Cortex of kidney (tissue), 1 donor: ENCODE measurements around the gene PKIG.
"Not testable (repeated sequence)": the region's sequence is repeated elsewhere in the genome, so short reads cannot be mapped to it uniquely, and the experiment has no call there.

ENCODE experiments used
- DNase-seq: peaks from one replicate; lab custom pipeline; 2025; lab: John Stamatoyannopoulos, UW

The PKIG gene

DNA sequence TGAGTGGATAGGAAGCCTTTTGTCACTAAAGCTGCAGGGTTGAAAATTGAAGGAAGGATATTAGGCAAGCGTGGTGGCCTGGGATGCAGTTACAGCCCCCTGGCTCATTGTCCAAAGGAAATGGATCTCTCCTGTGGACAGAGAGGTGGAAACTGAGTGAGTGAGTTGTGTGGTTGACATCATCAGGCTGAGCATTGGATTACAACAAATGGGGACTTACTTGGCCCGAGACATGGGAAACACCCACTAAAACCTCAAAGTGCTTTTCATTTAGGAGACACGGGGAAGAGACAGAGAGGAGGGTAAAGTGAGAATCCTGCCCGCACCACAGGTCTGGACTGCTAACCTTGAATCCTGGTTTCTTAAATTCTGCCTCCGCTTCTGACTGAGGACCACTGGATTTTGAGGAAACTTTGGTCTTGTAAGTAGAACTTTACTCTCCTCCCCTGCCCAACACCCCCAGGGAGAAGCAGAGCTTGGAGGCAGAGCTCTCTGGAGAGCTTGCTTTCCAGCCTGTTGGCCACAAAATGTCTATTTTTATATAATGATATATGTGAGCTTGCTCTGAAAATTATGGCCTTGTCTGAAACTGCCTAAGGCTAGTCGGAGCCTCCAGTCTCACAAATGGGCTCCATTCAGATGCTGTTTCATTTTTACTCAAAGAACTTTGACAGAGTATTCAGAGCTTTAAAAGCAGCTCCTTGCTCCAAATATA, at the start of gene PKIG:
Gene PKIG (plus strand): TSS at position 269 of the 715 bp plus-strand sequence. CDS start 31,978 bp downstream, outside the sequence.
- DNase-seq = no peak

DNA sequence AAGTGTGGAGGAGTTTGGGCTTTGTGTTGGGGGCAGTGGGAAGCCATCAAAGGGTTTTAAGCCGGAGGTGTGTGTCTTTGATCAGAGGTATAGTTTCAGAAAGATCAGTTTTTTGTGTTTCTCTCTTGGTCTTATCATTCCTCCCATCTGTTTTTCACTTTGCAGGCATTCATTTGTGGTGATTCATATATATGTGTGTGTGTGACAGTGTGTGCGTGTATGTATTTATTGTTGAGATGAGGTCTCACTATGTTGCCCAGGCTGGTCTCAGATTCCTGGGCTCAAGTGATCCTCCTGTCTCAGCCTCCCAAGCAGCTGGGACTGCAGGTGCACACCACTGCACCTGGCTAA, 49.4 kb upstream of the PKIG start:
- no peak for DNase-seq

DNA sequence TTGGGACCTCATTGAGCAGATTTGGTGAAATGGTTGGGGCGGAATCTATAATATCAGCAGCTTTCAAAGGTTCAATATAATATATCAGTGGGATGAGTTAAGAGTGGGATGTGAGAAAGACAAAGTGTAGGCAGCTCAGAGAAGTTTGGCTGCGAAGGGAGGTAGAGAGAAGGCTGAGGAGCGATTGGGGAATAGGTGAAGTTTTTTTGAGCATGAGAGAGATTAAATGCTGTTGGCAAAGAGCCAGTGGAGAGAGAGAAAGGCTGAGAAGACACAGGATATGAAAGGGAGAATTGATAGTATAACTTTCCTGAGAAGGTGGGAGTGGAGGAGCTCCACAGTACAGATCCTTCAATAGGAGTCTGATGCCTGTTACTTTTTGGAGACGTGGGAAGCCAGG, 48.5 kb upstream of the PKIG start:
- DNase-seq = no peak

DNA sequence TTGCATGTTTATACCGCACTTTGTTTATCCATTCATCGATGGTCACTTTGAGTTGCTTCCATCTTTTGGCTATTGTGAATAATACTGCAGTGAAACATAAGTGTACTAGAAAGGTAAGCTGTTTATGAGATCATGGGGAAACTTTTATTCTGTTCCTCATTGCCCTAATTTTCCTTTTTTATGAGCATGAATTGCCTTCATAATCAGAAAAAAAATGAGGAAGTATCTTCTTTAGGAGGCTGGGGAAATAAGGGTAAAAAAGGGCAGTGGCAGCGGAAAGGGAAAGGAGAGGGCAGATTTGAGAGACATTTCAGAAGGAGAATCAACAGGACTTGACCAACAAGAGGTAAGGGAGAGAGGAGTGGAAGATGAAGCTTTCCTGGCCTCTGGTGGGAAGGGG, 46.2 kb upstream of the PKIG start:
- DNase-seq = no peak

DNA sequence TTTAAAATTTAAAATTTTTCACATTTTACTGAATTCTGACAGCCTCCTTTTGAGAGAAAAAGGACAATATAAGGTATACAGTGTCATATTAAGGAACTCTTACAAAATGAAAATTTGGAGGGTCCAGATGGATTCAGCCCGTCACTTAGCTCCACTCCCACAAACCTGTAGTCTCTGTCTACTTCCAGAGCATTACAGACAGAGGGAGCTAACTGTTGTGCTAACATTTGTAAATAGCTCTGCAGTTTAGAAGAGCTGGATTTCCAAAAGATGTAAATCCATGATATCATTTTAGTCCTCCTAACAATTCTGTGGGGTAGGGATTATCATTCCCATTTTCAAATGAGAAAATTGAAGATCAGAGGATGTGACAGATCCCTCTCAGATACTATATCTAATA, 44.4 kb upstream of the PKIG start:
- DNase-seq = no peak

DNA sequence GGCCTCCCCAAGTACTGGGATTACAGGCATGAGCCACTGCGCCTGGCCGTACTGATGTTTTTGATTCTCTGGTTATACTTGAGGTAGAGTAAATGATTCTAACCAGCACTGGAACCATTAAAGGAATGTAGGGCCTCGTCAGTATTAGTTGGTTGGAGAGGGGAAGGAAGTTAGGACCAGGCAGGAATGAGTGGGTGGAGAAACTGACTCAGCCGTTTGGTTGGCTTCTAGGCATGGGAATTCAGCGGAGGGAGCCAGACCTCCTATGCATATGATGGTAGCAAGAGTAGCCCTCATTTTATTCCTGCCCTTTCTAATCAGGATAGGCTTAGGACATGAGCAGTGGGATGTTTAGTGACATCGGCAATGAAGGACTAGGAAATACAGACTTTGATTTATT, 41.5 kb upstream of the PKIG start:
- DNase-seq = no peak

DNA sequence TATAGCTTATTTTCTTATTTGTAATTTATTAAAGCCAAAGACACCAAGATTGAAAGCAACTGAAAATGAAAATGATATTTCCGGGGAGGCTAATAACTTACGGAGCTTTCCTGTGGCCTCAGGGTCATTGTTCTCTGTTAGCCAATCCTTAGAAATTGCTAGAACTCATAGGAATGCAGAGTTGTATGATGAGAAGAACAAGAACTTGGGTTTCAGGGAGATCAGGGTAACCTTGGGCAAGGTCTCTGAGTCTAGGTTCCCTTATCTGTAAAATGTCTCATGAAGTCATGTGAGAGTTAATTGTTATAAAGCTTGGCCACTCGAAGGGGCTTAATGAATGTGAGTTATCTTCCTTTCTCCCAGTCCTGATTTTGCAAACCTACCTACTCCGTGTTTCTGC, 40.4 kb upstream of the PKIG start:
- no peak for DNase-seq

DNA sequence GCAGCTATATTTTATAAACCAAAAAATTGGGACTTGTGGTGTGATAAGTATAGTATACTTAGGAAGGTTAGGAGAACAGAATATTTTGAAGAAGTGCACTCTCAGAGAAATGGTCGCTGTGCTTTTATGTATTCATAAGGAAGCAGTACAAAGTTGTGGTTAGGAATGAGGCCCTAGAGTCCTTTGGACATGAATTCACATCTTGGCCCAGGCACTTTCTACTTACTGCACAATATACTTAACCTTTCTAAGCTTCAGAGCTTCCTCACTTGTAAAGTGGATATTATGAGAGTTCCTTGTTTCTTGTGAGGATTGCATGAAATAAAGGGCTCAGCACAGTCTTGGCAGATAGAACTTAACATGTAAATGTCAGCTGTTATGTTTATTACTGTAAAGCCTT, 39.5 kb upstream of the PKIG start:
- DNase-seq = no peak

DNA sequence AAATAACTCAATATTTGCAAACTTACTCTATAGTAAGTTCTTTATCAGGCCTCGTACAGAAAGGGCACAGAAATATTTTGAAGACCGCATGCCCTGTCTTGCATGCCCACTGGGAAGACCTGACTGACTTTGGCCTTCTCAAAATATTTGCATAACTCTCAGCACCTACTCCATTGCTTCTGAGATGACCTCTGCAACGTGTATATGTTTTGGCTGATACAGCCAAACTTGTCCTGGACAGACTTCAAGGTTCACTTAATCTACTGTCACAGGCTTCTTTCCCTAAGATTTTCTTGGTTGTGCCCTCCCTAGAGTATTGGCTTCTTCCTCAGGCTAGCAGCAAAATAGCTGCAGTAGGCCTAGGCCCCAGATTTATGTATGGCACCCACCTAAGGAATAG, 39.0 kb upstream of the PKIG start:
- no peak for DNase-seq

DNA sequence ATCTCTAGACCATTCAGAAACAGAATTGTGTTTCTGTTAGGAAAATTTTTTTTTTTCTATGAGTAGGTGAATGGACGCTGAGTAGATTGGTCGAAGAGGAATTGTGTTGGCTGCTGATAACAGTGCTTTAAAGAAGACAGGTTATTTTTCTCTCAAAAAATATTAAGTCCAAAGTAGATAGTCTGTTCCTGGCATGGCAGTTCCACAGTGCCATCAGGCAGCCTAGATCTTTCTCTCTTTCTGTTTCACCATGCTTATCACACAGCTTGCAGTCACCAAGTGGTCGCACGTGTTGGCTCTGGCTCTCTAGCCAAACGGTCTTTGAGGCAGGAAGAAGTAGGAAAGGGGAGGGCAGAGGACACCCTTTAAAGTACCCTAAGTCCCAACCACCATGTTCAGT, 38.1 kb upstream of the PKIG start:
- no peak for DNase-seq

DNA sequence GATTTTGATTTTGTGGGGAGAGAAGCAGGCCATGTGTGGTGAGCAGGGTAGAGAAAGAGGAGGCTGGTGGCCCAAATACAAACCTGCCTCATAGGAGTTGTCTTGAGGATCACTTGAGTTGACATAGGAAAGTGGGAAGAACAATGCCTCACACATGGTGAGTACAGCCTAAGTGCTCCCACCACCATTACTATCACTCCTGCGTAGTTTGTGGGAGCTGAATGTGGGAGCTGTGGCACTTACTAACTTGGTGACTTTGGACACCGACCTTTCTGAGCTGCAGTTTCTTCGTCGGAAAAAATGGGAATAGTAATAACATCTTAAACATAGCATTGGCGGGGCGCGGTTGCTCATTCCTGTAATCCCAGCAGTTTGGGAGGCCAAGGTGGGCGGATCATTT, 35.0 kb upstream of the PKIG start:
- DNase-seq = no peak

DNA sequence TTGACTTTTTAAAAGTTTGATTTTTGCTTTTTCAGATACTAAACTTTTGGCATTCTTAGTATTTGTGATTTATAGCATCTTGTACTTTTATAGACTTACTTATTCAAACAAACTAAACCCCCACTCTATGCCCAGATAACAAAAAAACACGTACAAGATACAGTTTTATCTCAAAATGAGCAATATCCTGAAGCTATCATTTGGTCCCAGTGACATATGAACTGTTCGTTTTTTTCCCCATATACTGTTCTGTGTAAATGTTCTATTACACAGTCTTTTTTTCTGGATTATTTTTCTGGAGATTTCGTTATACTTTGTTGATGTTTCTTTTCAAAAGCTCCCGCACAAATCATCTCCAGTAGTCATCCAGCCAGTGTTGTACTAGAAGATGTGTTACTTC, 33.3 kb upstream of the PKIG start:
- no peak for DNase-seq

DNA sequence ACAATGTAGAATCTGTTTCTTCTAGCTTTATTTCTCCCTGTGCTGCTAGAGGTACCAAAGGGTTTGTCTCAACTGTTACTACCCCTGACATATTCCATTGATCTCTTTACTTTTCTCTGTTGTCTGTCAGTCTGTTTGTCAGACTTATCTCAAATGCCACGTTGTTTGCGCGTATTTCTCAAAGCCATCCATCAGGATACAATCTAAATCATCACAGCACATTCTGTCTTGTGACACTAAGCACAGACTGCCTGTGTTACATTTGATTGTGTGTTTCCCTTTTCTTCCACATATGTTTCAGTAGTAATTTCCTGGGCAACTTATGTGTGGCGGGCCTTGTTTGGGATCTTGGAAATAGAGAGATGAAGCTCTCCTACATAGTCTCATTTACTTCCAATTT, 30.3 kb upstream of the PKIG start:
- DNase-seq = no peak

DNA sequence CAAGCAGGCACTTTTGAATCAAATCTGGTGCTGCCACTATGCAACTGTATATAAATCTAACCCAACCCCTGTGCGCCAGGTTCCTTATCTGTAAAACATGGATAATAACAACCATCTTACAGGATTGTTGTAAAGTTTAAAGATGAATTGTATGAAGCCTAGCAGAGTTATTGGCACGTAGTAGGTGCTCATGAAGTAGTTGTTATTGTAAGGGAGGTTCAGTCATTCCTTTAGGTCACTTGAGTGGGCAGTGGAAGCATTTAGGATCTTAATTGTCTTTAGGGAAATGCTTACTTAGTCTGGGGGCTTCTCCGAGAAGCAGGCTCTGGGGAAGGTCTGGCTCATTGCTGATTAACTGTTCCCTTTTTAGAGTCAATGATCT, 29.8 kb upstream of the PKIG start:
- DNase-seq = no peak

DNA sequence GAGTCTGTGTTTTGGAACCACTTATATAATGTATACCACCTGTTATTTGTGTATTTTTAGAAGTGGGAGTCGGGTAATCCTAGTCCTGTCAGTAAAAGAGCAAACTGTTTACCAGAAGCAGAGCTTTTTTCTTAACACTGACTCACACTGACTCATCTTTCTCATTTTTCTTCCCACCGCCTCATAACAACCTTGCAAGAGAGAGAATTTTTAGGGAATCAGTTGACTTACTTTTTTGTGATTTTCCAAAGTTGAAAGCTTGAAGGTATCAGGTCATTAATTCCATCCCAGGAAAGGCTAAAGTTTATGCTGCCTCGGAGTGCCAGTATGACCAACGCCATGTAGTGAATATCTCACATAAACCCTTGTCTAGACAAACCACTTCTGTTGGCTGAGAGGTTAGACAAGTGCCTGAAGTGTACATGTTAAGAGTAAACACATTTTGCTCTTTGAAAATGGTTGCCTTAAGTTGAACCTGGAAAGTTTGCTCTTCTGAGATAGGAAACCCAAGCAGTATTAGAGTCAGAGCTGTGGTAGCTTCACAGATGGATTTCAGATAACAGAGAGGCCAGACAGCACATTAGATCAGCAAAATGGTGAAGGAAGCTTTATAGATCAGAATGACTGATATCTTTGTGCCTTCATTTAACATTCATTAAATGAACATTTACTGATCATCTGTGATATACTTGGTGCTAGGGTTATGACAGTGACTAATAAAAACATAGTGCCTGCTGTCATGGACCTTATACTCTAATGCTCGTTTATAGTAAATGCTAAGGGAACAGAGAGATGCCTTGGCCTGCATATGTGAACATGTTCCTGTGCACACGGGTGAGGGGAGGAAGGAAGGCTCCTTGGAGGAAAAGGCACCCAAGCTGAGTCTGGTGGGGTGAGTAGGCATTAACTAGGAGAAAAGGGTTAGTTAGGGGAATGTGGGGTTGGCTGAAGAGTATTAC, 29.1 kb upstream of the PKIG start:
- no peak for DNase-seq

DNA sequence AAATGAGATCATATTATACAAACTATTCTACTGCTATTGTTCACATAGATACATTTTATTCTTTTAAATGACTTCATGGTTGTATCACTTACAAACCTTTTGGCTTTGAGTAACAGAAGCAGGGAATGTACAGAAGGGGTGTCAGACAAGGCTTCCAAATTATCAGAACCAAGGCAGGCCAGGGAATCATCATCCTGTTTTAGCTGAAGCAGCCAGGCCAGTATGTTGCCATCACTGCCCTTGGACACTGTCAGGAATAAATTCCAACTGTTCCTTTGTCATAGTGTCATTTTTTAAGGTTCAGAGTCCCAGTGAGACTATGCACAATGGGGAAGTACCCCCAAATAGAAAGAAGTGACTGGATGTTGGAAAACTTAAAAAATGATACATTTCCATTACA, 23.1 kb upstream of the PKIG start:
- no peak for DNase-seq

DNA sequence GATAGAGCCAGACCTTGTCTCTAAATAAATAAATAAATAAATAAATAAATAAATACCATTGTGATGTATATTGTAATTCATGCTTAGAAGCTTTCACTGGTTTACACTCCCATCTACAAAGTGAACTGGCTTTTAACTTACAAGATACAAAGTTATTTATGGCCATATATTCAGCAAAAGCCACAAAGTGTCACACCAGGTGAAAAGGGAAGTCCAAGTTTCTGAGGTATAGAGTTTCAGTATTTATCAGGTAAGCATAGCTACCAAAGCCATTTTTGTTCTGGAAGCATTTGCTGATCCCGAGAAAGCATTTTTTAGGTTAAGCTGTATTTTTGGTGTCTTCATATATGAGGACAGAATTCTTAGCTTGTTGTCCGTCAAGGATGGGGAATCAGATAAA, 22.1 kb upstream of the PKIG start:
- DNase-seq = no peak

DNA sequence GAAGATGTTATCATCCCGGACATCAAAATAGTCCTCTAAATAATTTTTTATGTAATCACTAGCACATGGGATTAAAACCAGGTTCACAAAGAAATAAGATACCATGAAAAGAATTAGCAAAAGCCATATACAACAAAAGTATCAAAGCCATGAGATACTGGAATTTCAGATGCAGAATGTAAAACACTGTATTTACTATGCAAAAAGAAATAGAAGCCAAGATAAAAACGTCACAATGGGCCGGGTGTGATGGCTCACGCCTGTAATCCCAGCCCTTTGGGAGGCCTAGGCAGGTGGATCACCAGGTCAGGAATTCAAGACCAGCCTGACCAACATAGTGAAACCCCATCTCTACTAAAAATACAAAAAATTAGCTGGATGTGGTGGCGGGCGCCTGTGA, 21.6 kb upstream of the PKIG start:
- DNase-seq = not testable (repeated sequence)

DNA sequence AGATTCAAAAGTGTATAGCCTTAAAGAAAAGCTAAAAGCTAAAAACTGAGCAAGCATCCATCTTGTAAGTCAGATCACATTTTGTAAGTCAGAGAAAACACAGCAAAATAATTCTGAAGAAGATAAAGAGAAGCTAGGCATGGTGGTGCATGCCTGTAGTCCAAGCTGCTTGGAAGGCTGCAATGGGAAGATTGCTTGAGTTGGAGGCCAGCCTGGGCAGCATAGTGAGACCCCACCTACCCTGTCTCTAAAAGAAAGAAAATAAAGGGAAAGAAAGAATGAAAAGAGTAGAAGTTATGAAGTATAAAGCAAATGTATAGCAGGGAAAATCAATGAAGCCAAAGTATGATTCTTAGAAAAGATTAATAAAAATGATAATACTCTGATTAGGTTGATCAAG, 20.5 kb upstream of the PKIG start:
- no peak for DNase-seq

DNA sequence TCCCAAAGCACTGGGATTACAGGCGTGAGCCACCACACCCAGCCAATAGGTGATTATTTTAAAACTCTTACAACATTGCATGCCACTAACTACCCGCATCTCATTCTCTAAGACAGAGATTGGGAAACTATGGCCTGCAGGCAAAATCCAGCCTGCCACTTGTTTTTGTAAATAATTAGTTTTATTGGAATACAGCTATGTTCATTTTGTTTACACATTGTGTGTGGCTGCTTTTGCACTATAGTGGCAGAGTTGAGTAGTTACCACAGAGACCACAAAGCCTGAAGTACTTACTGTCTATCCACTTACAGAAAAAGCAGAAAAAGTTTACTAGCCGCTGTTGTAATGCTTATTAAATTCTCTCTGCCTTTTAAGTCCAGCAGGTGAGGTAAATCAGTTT, 16.4 kb upstream of the PKIG start:
- no peak for DNase-seq

DNA sequence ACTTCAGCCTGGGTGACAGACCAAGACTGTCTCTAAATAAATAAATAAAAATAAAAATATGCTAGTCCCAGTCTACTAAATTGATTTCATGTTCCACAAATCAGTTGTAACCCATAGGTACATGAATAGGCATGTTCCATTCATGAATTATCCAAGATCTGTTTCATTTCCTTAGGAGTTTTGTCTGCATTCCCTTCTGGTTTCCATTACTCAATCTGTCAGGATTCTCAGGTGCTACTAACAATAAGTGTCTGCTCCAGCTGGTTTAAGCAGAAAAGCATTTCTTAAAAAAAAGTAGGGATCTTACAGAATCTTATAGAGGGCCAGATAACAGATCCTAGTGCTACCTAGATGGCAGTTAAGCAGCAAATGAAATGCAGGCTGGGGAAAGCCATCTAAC, 15.6 kb upstream of the PKIG start:
- no peak for DNase-seq

DNA sequence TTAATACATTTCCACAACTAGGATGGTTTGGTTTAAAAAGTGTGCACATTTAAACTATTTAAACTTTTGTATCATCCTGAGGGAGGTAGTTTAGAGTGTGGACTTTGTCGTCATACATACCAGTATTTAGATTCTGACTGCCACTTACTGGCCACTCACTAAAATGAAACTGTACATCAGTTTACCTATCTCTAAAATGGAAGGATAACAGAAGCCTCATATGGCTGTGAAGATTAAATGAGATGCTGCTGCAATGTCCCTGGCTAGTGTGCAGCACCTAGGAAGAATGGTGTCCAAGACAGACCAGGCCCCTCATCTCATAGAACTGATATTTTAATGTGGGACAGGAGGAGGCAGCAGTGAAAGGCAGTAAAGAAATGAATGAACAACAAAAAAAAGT, 12.0 kb upstream of the PKIG start:
- DNase-seq = no peak

DNA sequence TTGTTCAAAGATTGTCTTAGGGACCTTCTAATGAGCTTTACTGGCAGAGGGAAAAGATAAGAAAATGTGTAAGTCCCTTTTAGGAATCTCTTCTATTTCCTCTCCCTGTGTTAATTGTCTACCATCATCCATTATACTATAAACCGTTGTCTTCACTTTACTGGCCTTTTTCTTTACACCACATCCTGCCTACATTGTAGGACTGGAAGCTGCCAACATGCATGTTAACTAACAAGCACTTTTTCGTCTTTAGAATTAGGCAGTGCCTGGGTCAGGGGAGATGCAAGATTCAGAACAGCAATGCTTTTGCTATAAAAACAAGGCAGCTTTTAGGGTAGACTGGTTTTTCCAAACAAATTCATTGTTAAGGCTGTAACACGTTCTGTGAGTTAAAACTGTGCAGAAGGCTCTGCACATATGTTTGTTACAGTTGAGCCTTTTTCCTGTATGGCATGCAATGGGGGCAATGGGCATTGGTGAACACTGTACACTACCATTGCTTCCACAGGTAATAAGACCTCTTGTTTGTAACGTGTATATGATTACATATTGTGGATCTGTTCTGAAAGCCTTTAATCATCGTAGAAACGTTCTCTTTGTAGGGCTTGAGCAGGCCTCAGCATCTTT, 10.9 kb upstream of the PKIG start:
- no peak for DNase-seq
